ENCODE results near the gene FBN2. TPM values are rescaled to one million over a fixed set of nuclear protein-coding genes. Genes with fewer than 3 reads are reported as not detected.

FBN2 gene
- total RNA-seq, 6 experiments from 2014 or later, result 0.06 to 0.98 (median 0.45) TPM

GRCh38 chr5:128253880-128254279 is 284.2 kb downstream of the FBN2 start:
- no peaks in the 10 kb centered on the region for H3K36me3 ChIP-seq
- no peak overlapping the region for H3K4me3 ChIP-seq
- ATAC-seq (no peak), DNase-seq (no peak)
- TF ChIP-seq POLR2A (IDR thresholded peaks at IDR 0.05), result no peak
- TF ChIP-seq, protein P1, sequence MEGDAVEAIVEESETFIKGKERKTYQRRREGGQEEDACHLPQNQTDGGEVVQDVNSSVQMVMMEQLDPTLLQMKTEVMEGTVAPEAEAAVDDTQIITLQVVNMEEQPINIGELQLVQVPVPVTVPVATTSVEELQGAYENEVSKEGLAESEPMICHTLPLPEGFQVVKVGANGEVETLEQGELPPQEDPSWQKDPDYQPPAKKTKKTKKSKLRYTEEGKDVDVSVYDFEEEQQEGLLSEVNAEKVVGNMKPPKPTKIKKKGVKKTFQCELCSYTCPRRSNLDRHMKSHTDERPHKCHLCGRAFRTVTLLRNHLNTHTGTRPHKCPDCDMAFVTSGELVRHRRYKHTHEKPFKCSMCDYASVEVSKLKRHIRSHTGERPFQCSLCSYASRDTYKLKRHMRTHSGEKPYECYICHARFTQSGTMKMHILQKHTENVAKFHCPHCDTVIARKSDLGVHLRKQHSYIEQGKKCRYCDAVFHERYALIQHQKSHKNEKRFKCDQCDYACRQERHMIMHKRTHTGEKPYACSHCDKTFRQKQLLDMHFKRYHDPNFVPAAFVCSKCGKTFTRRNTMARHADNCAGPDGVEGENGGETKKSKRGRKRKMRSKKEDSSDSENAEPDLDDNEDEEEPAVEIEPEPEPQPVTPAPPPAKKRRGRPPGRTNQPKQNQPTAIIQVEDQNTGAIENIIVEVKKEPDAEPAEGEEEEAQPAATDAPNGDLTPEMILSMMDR (IDR thresholded peaks at IDR 0.05), result no peak
- no peaks in the 10 kb centered on the region for H3K27me3 ChIP-seq
- intact Hi-C loops (cut with DNase I), result no loop called here
- no peaks in the 10 kb centered on the region for H3K4me1 ChIP-seq
- no peak overlapping the region for H3K27ac ChIP-seq
- 81% methylated on average over 6 of the region's 7 CpGs for WGBS (ENCODE audit: insufficient coverage, low coverage, low lambda C conversion rate, missing lambda C conversion rate)
- H3K9me3 ChIP-seq, result no peaks in the 10 kb centered on the region

GRCh38 chr5:128253161-128253560 is 284.9 kb downstream of the FBN2 start:
- intact Hi-C loops (cut with DNase I), result no loop called here
- no peaks in the 10 kb centered on the region for H3K4me1 ChIP-seq
- H3K36me3 ChIP-seq, result no peaks in the 10 kb centered on the region
- ATAC-seq (no peak), DNase-seq (no peak)
- H3K27ac ChIP-seq, result no peak overlapping the region
- H3K9me3 ChIP-seq, result no peaks in the 10 kb centered on the region
- no peak overlapping the region for H3K4me3 ChIP-seq
- H3K27me3 ChIP-seq, result no peaks in the 10 kb centered on the region
- WGBS (ENCODE audit: insufficient coverage, low coverage, low lambda C conversion rate, missing lambda C conversion rate), result 64% methylated on average over 5 of the region's 5 CpGs
- TF ChIP-seq, protein P1 (IDR thresholded peaks at IDR 0.05), result no peak

GRCh38 chr5:128252756-128253155 is 285.3 kb downstream of the FBN2 start:
- H3K27me3 ChIP-seq, result no peaks in the 10 kb centered on the region
- H3K9me3 ChIP-seq, result no peaks in the 10 kb centered on the region
- H3K27ac ChIP-seq, result no peak overlapping the region
- no peak overlapping the region for H3K4me3 ChIP-seq
- no peaks in the 10 kb centered on the region for H3K4me1 ChIP-seq
- ATAC-seq (no peak), DNase-seq (no peak)
- intact Hi-C loops (cut with DNase I), result no loop called here
- TF ChIP-seq POLR2A (IDR thresholded peaks at IDR 0.05), result no peak
- TF ChIP-seq, protein P1 (IDR thresholded peaks at IDR 0.05), result no peak
- WGBS (ENCODE audit: insufficient coverage, low coverage, low lambda C conversion rate, missing lambda C conversion rate), result 33% methylated on average over 2 of the region's 2 CpGs
- no peaks in the 10 kb centered on the region for H3K36me3 ChIP-seq

DNA sequence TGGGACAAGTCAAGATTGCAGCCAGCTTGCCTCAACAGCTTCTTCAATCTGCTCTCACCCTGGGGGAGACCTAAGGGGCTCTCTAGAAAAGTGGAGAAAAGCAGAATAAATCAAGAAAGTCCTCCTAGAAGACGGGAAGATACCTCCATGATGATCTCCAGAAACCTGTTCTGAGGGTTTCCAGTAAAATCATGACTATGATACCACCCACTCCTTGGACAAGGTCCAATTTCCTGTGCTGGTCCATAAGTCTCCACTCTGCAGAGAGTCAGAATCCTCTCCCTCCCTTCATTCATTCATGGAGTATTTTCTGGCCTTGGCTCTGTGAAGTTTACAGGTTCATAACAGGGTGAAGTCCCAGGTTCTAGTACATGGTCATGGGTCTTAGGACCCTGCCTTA is 285.8 kb downstream of the FBN2 start:
- DNase-seq (no peak), ATAC-seq (no peak)
- Histone ChIP-seq H3K9me3 (no peaks in the 10 kb centered on the region), H3K4me1 (no peaks in the 10 kb centered on the region), H3K27ac (no peak overlapping the region), H3K4me3 (no peak overlapping the region), H3K36me3 (no peaks in the 10 kb centered on the region), H3K27me3 (no peaks in the 10 kb centered on the region)
- intact Hi-C loops (cut with DNase I), result no loop called here
- TF ChIP-seq, protein P1 (IDR thresholded peaks at IDR 0.05), result no peak
- no peak for TF ChIP-seq POLR2A (IDR thresholded peaks at IDR 0.05)
- WGBS (ENCODE audit: insufficient coverage, low coverage, low lambda C conversion rate, missing lambda C conversion rate), result 29% methylated on average over 1 of the region's 1 CpG

GRCh38 chr5:128245974-128246373 is 292.1 kb downstream of the FBN2 start:
- 76% methylated on average over 4 of the region's 4 CpGs for WGBS (ENCODE audit: insufficient coverage, low coverage, low lambda C conversion rate, missing lambda C conversion rate)
- H3K9me3 ChIP-seq, result no peaks in the 10 kb centered on the region
- no peak overlapping the region for H3K4me3 ChIP-seq
- H3K27ac ChIP-seq, result no peak overlapping the region
- no peaks in the 10 kb centered on the region for H3K36me3 ChIP-seq
- H3K27me3 ChIP-seq, result no peaks in the 10 kb centered on the region
- intact Hi-C loops (cut with DNase I), result no loop called here
- TF ChIP-seq POLR2A (IDR thresholded peaks at IDR 0.05), result no peak
- TF ChIP-seq, protein P1 (IDR thresholded peaks at IDR 0.05), result no peak
- no peaks in the 10 kb centered on the region for H3K4me1 ChIP-seq
- ATAC-seq (no peak), DNase-seq (no peak)
